Ovary (tissue), 9 donors: Measurements from ENCODE around the gene NDUFS3. TPM values are rescaled to one million over a fixed set of nuclear protein-coding genes. Genes with fewer than 3 reads are reported as not detected.

ENCODE experiments used
- DNase-seq, 5 donors: peaks; one replicate each; pipeline ENCODE4 v3.0.0-alpha.2; 2019 to 2020
- H3K27ac ChIP-seq, 2 donors: fragments of 200-600 bp; one replicate each; pipeline versions ENCODE4 v1.5.1 to v1.8.0; 2019 to 2022
- H3K27me3 ChIP-seq: fragments of 200-600 bp; one replicate; pipeline ENCODE4 v1.8.0; 2022
- H3K36me3 ChIP-seq: fragments of 200-600 bp; sonication (generic); one replicate; pipeline ENCODE4 v1.5.1; 2019
- H3K4me1 ChIP-seq: one replicate; pipeline ENCODE4 v1.8.1; 2013; ENCODE audit warnings: mild to moderate bottlenecking, moderate library complexity; ENCODE audit not compliant: insufficient read depth
- H3K4me3 ChIP-seq: fragments of 200-600 bp; sonication (generic); one replicate; pipeline ENCODE4 v1.5.1; 2017
- H3K9me3 ChIP-seq, 2 donors: fragments of 200-600 bp in 1 of 2; sonication (generic) in 1 of 2; one replicate each; pipeline versions ENCODE4 v1.5.1 to v1.8.1; 2013 to 2019; ENCODE audit warnings: mild to moderate bottlenecking in 1 of 2, moderate library complexity in 1 of 2
- EP300 ChIP-seq: sonication (generic); formaldehyde crosslinking; IDR thresholded peaks from one replicate; pipeline ENCODE4 v1.6.1; 2017; ENCODE audit warnings: antibody characterized with exemption
- POLR2A ChIP-seq: fragments of 450-650 bp; IDR thresholded peaks from one replicate; pipeline ENCODE4 v1.6.1; 2017; ENCODE audit warnings: antibody characterized with exemption, mild to moderate bottlenecking, moderate library complexity
- WGBS, 3 donors: extraction: QIAGEN DNeasy Blood & Tissue Kit in 1 of 3; methylation state at CpG; one replicate each; pipeline versions ENCODE4 v1.1.5 to v1.1.7; 2013 to 2017; 5-methylcytosine and 5-hydroxymethylcytosine counted together
- intact Hi-C, 4 donors: fragments of 100-400 bp; cut with DNase I; formaldehyde crosslinking; loops; one replicate each; pipeline versions ENCODE4 v1.11.0 to v1.15.1; 2022 to 2023
- polyA plus RNA-seq, 2 donors: library from polyadenylated mRNA; stranded (reverse); fragments of 200-250 nt in 1 of 2; fragments of 350-450 nt in 1 of 2; fragmentation: Illumina TruSeq in 1 of 2; extraction: RNeasy Lipid Tissue Mini Kit (QIAGEN cat#74804) in 1 of 2; gene quantifications; one replicate each; pipeline ENCODE4 v1.2.3, GENCODE V29; 2013 to 2014
- total RNA-seq, 7 donors: library from RNA; depleted of rRNA in 2 of 7; stranded (reverse); fragments of >200 nt in 2 of 7; fragmentation: NEBNext Ultra II Directional in 3 of 7; extraction: Animal tissue kit (Norgen Biotek cat#: 25700) in 3 of 7; gene quantifications; one replicate each; pipeline versions ENCODE4 v1.1.0 to v1.2.4, GENCODE V29; 2016 to 2023
- TF ChIP-seq, protein P1 (sequence below), 3 donors: fragments of 450-650 bp in 2 of 3; fragments of 200-600 bp in 1 of 3; IDR thresholded peaks; one replicate each; pipeline versions ENCODE4 v1.5.1 to v1.8.0; 2016 to 2022; ENCODE audit warnings: antibody characterized with exemption in 3 of 3, mild to moderate bottlenecking in 1 of 3
- donor health status: DM: no; HTN: no; CAD: no; lungs with moderate emphysema.
- donor health status: DM: no; HTN: no; CAD: no.
- donor health status: Bipolar disorder and iron deficiency.
- donor health status: DM: yes; HTN: yes; CAD: no.
- donor health status: DM: no; HTN: no; CAD: no.
- donor health status: DM: yes; HTN: yes; CAD: no.

NDUFS3 gene
- total and polyA plus RNA-seq, 9 donors: 40.8 to 76.9 (median 61.4) TPM

DNA sequence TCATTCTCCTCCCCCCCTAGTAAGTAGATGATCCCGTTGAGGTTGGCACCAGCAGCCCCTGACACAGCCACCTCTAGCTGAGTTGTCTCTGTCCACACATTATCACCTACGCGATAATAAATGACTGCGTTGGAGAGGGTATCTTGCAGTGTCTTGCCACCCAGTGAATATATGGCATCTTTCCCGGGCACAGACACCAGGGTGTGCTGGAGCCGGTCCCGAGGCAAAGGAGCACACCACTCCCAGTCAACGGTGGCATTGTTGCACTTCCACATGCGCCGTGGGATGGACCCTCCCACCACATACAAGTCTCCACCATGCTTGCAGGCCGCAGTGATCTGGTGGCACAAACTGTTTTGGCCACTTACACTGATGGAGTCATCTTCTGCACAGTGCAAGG is 5.6 kb upstream of the NDUFS3 start:
- H3K36me3 ChIP-seq: no peaks in the 10 kb centered on the region
- 77 to 89% (median 84%) methylated on average over 11 of the region's 11 CpGs for WGBS, 3 donors
- TF ChIP-seq, protein P1, sequence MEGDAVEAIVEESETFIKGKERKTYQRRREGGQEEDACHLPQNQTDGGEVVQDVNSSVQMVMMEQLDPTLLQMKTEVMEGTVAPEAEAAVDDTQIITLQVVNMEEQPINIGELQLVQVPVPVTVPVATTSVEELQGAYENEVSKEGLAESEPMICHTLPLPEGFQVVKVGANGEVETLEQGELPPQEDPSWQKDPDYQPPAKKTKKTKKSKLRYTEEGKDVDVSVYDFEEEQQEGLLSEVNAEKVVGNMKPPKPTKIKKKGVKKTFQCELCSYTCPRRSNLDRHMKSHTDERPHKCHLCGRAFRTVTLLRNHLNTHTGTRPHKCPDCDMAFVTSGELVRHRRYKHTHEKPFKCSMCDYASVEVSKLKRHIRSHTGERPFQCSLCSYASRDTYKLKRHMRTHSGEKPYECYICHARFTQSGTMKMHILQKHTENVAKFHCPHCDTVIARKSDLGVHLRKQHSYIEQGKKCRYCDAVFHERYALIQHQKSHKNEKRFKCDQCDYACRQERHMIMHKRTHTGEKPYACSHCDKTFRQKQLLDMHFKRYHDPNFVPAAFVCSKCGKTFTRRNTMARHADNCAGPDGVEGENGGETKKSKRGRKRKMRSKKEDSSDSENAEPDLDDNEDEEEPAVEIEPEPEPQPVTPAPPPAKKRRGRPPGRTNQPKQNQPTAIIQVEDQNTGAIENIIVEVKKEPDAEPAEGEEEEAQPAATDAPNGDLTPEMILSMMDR (IDR thresholded peaks at IDR 0.05): no peak
- no peak for TF ChIP-seq POLR2A
- TF ChIP-seq EP300: no peak
- H3K4me3 ChIP-seq: no peak overlapping the region
- DNase-seq: peak in 1 of 5 donors; percentile 28
- H3K27ac ChIP-seq: no peak overlapping the region
- intact Hi-C loops: no loop called here
- H3K27me3 ChIP-seq: no peaks in the 10 kb centered on the region
- H3K4me1 ChIP-seq: peaks cover 3% of the 10 kb centered on the region
- no peaks in the 10 kb centered on the region for H3K9me3 ChIP-seq

DNA sequence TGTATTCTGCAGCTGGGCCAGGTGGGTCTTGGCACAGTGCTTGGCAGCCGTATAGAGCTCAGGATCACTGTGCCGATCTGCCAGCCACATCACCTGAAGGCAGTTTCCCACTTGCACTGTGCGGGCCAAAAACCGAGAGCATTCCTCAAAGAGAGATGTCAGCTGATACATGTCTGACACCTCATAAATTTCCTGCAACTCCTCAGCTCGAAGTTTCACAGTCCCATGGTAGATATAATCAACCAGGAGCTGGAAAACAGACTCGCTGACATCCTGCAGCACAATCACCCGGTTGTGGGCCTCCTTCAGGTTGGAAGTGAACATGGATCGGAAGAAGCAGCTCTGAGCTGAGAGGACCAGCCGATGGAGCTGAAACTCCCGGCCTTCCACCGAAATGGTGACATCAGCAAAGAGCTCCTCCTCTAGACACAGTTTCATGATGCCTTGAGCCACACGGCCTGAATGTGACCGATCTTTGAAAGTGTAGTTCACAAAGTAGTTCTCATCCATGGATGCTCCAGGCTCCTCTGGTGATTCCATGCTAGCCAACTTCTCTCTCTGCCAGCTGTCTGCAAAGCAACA is 1.3 kb upstream of the NDUFS3 start:
- TF ChIP-seq POLR2A (no peak), EP300 (no peak)
- TF ChIP-seq, protein P1 (IDR thresholded peaks at IDR 0.05): no peak
- 40 to 44% (median 42%) methylated on average over 13 of the region's 13 CpGs for WGBS, 3 donors
- H3K27ac ChIP-seq: no peak overlapping the region
- no peaks in the 10 kb centered on the region for H3K36me3 ChIP-seq
- peak in 1 of 5 donors; percentile 29 for DNase-seq
- H3K4me3 ChIP-seq: no peak overlapping the region
- H3K27me3 ChIP-seq: no peaks in the 10 kb centered on the region
- intact Hi-C loops: no loop called here
- H3K4me1 ChIP-seq: peaks cover 6% of the 10 kb centered on the region
- no peaks in the 10 kb centered on the region for H3K9me3 ChIP-seq

DNA sequence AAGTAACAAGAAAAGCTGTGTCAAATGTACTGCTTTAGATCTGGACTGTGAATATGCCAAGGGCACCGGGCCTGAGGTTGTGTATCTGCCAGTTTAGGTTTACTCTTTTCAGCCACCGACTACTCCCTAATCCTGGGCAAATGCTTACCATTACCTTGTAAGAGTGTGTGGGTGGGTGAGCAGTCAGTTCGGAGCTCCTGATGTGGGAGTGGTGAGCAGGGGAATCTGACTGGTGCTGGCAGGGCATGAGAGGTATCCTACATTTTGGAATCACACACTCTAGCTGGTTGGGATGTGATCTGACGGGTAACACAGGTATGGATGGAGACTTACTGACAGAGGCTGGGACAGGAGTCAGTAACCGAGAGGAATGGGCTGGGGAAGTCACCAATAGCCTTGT is 5.0 kb downstream of the NDUFS3 start:
- TF ChIP-seq, protein P1 (IDR thresholded peaks at IDR 0.05): no peak
- TF ChIP-seq EP300: no peak
- Histone ChIP-seq H3K36me3 (no peaks in the 10 kb centered on the region), H3K9me3 (no peaks in the 10 kb centered on the region), H3K27ac (no peak overlapping the region), H3K4me1 (peaks cover 6% of the 10 kb centered on the region), H3K27me3 (no peaks in the 10 kb centered on the region), H3K4me3 (no peak overlapping the region)
- intact Hi-C loops: no loop called here
- peak in 1 of 5 donors; percentile 13 for DNase-seq
- 60 to 71% (median 64%) methylated on average over 5 of the region's 5 CpGs for WGBS, 3 donors

DNA sequence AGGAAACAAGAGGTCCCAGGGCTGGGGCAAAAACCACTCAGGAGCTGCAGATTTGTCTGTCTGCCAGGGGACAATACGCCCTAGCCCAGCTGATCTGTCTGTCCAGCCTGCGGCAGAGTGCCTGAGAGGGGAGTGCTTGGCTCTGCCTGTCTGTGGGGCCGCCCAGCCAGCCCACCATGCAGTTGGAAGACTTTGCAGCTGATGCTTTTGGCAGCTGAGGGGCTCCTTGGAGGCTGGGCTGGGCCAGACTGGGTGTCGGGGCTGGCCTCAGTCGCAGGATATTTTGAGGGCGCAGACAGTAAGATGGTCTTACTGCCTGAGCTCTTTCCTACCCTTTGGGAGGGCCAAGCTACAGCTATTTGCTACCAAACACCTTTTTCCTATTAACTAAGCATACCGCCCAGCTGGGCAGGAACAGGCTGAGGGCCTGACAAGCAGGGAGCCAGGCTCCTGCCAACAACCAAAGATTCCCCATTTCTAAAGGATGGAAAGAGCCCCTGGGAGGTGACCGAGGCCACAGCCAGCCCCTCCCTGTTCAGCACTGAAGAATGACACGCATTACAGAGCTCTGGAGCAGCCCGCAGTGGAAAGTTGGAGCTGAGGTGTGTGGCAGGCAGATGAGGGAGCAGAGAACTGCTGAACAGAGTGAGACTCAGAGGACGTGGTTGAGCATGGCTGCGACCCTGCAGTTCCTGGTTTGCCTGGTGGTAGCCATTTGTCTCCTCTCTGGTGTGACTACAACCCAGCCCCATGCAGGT is 7.4 kb downstream of the NDUFS3 start, which contains the start of gene FAM180B:
Gene FAM180B (plus strand): TSS at position 581 of the 758 bp plus-strand sequence. CDS start 91 bp downstream, at position 672.
- peaks cover 11% of the 10 kb centered on the region for H3K4me1 ChIP-seq
- intact Hi-C loops: no loop called here
- H3K4me3 ChIP-seq: no peak within 1 kb of the TSS
- DNase-seq: peak in 1 of 5 donors; percentile 29
- no peak for TF ChIP-seq POLR2A
- no peak for TF ChIP-seq EP300
- TF ChIP-seq, protein P1 (IDR thresholded peaks at IDR 0.05): no peak
- no peaks in the 10 kb centered on the region for H3K27me3 ChIP-seq
- no peaks in the 10 kb centered on the region for H3K36me3 ChIP-seq
- no peaks in the 10 kb centered on the region for H3K9me3 ChIP-seq
- no peak within 1 kb of the TSS for H3K27ac ChIP-seq
- WGBS, 3 donors: 68 to 77% (median 75%) methylated on average over 10 to 12 of the region's 12 CpGs
